Measurements from ENCODE around the gene SNAP91.

The SNAP91 gene

DNA sequence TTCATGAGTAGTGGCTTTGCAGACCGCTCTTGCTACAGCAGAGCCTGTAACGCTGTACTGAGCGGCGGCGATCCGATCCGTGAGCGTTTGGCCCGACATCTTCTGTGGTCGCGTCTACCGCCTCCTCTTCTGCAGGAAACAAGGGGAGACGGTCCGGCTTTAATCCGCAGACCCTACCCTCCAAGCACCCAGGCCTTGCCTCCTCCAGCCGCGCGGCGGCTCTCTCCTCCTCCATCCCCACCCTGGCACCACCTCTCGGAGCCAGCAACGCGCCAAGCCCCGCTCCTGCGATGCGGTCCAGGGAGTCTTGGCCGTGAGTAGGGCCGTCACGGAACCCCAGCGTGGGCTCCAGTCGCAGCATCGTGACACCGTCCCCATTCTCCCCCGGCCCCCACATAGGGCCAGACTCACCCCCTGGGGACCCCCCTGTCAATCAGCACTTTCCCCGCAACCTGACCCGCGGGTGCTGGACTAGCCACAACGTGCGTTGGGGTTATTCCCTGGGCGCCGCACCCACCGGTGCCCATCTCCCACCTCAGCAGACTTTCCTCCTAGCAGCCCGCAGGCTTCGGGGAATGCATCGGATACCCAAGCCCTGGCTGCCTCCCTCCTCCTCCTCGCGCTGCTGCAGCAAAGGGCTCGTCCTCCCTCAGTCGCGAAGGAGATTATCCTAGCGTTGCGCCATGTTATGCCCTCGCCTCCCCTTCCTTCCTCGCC, 914 bp downstream of the SNAP91 start:
- H3K27ac ChIP-seq (ENCODE audit: low read length) = no peak overlapping the region
- no peaks in the 10 kb centered on the region for H4K20me1 ChIP-seq (ENCODE audit: insufficient read depth, low read length)
- peak overlapping the region; percentile 60 for H3K4me3 ChIP-seq (ENCODE audit: low read length)

DNA sequence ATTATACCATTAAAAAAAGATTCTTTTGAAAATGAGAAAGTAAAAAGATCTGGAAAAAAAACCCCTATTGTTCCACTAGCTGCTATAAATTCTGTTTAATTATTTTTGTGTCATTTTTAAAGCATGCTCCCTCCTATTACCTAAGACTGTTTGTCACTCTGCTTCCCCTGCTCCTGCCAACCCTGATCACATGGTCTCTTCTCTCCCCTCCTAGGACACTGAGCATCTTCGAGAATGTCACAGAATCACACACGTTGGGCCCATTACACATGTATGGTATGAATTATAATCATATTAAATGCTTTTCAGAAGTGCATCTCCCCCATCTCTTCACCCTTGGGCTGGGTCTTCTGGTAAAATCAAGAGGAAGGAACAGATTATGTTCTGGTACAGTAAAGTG, 6.2 kb downstream of the SNAP91 start:
- no peak for DNase-seq
- Histone ChIP-seq H3K79me2 (ENCODE audit: low read length) (no peaks in the 10 kb centered on the region), H3F3A (ENCODE audit: insufficient read depth, low read length) (no peaks in the 10 kb centered on the region), H3K9me2 (replicated peaks; ENCODE audit: insufficient read depth, low read length) (no peaks in the 10 kb centered on the region), H3K4me1 (ENCODE audit: low read length) (no peaks in the 10 kb centered on the region), H2AFZ (ENCODE audit: low read length) (no peak overlapping the region), H3K9me3 (replicated peaks; ENCODE audit: insufficient read depth, low read length) (no peaks in the 10 kb centered on the region), H3K27me3 (replicated peaks; ENCODE audit: insufficient read depth, low read length) (no peaks in the 10 kb centered on the region), H4K20me1 (ENCODE audit: insufficient read depth, low read length) (no peaks in the 10 kb centered on the region), H3K9ac (ENCODE audit: low read length) (no peak overlapping the region), H3K36me3 (replicated peaks; ENCODE audit: insufficient read depth, low read length) (no peaks in the 10 kb centered on the region), H3K4me2 (ENCODE audit: low read depth, low read length) (no peak overlapping the region), H3K4me3 (ENCODE audit: low read length) (no peak overlapping the region), H3K27ac (ENCODE audit: low read length) (no peak overlapping the region)
- TF ChIP-seq EZH2phosphoT487 (IDR thresholded peaks at IDR 0.05; ENCODE audit: low read length) = no peak

More for the DNA sequence above, 914 bp downstream of the SNAP91 start:
- Histone ChIP-seq H3K79me2 (ENCODE audit: low read length) (no peaks in the 10 kb centered on the region), H2AFZ (ENCODE audit: low read length) (peak overlapping the region; percentile 45; the same call in 1 of the 2 replicates), H3K9me3 (replicated peaks; ENCODE audit: insufficient read depth, low read length) (no peaks in the 10 kb centered on the region), H3K9ac (ENCODE audit: low read length) (no peak overlapping the region), H3K27me3 (replicated peaks; ENCODE audit: insufficient read depth, low read length) (no peaks in the 10 kb centered on the region), H3K4me2 (ENCODE audit: low read depth, low read length) (peak overlapping the region; percentile 70), H3F3A (ENCODE audit: insufficient read depth, low read length) (no peaks in the 10 kb centered on the region), H3K4me1 (ENCODE audit: low read length) (no peaks in the 10 kb centered on the region), H3K9me2 (replicated peaks; ENCODE audit: insufficient read depth, low read length) (no peaks in the 10 kb centered on the region), H3K36me3 (replicated peaks; ENCODE audit: insufficient read depth, low read length) (no peaks in the 10 kb centered on the region)
- TF ChIP-seq EZH2phosphoT487 (IDR thresholded peaks at IDR 0.05; ENCODE audit: low read length) = no peak
- TF ChIP-seq, protein P1, sequence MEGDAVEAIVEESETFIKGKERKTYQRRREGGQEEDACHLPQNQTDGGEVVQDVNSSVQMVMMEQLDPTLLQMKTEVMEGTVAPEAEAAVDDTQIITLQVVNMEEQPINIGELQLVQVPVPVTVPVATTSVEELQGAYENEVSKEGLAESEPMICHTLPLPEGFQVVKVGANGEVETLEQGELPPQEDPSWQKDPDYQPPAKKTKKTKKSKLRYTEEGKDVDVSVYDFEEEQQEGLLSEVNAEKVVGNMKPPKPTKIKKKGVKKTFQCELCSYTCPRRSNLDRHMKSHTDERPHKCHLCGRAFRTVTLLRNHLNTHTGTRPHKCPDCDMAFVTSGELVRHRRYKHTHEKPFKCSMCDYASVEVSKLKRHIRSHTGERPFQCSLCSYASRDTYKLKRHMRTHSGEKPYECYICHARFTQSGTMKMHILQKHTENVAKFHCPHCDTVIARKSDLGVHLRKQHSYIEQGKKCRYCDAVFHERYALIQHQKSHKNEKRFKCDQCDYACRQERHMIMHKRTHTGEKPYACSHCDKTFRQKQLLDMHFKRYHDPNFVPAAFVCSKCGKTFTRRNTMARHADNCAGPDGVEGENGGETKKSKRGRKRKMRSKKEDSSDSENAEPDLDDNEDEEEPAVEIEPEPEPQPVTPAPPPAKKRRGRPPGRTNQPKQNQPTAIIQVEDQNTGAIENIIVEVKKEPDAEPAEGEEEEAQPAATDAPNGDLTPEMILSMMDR (IDR thresholded peaks at IDR 0.05; ENCODE audit: low read length) = no peak
- no peak for TF ChIP-seq EZH2 (optimal IDR thresholded peaks at IDR 0.05; ENCODE audit: low read depth, low read length)
- no peak for DNase-seq

DNA sequence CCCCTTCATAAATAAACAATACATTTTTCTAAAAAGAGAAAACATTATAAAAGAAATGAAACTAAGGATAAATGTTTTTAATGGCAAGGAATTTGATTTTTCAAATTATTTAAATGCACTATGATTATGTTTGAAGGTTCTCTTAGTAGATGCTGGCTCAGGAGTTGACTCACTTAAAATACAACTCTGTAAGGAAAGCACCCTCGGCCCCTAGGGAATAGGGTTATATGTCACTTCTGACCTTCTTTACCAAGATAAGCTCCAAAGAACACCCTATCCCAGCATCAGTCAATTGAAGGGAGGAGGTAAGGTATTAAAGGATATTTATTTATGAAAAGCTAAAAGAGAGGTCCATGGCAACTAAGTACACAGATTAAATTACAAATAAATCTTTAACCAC, 6.8 kb downstream of the SNAP91 start:
- TF ChIP-seq, protein P1 (IDR thresholded peaks at IDR 0.05; ENCODE audit: low read length) = no peak
- no peak for TF ChIP-seq EZH2phosphoT487 (IDR thresholded peaks at IDR 0.05; ENCODE audit: low read length)
- TF ChIP-seq EZH2 (optimal IDR thresholded peaks at IDR 0.05; ENCODE audit: low read depth, low read length) = no peak
- H3K36me3 ChIP-seq (replicated peaks; ENCODE audit: insufficient read depth, low read length) = no peaks in the 10 kb centered on the region

DNA sequence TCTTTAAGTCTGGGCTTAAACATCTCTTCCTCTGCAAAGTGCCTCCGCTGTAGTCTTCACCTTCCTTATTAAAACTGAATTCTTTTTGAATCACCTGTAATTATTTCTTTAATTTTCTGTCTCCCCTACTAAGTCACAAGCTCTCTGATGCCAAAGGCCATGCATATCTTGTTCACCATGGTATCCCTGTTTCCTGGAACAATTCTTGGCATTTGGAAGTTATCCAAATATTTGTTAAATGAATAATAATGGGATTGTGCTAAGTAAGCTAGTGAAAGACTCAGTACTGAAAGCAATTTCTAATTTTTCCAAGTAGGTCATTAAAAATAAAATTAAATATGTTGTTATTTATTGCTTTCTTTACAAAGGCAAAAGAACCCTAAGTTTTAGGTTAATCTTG, 12.2 kb downstream of the SNAP91 start:
- TF ChIP-seq EZH2 (optimal IDR thresholded peaks at IDR 0.05; ENCODE audit: low read depth, low read length) = no peak
- TF ChIP-seq EZH2phosphoT487 (IDR thresholded peaks at IDR 0.05; ENCODE audit: low read length) = no peak
- TF ChIP-seq, protein P1 (IDR thresholded peaks at IDR 0.05; ENCODE audit: low read length) = no peak
- no peaks in the 10 kb centered on the region for H4K20me1 ChIP-seq (ENCODE audit: insufficient read depth, low read length)
- no peaks in the 10 kb centered on the region for H3K9me3 ChIP-seq (replicated peaks; ENCODE audit: insufficient read depth, low read length)
- no peak for DNase-seq
- H3K27me3 ChIP-seq (replicated peaks; ENCODE audit: insufficient read depth, low read length) = no peaks in the 10 kb centered on the region
- no peaks in the 10 kb centered on the region for H3K79me2 ChIP-seq (ENCODE audit: low read length)
- no peak overlapping the region for H2AFZ ChIP-seq (ENCODE audit: low read length)
- H3F3A ChIP-seq (ENCODE audit: insufficient read depth, low read length) = no peaks in the 10 kb centered on the region
- no peaks in the 10 kb centered on the region for H3K36me3 ChIP-seq (replicated peaks; ENCODE audit: insufficient read depth, low read length)
- no peaks in the 10 kb centered on the region for H3K4me1 ChIP-seq (ENCODE audit: low read length)
- no peak overlapping the region for H3K9ac ChIP-seq (ENCODE audit: low read length)
- H3K27ac ChIP-seq (ENCODE audit: low read length) = no peak overlapping the region
- H3K9me2 ChIP-seq (replicated peaks; ENCODE audit: insufficient read depth, low read length) = no peaks in the 10 kb centered on the region
- H3K4me3 ChIP-seq (ENCODE audit: low read length) = no peak overlapping the region
- no peak overlapping the region for H3K4me2 ChIP-seq (ENCODE audit: low read depth, low read length)

More for the DNA sequence above, 6.8 kb downstream of the SNAP91 start:
- H3K4me1 ChIP-seq (ENCODE audit: low read length) = no peaks in the 10 kb centered on the region
- H2AFZ ChIP-seq (ENCODE audit: low read length) = no peak overlapping the region
- H3K9ac ChIP-seq (ENCODE audit: low read length) = no peak overlapping the region
- no peak for DNase-seq
- H3K4me3 ChIP-seq (ENCODE audit: low read length) = no peak overlapping the region
- no peak overlapping the region for H3K27ac ChIP-seq (ENCODE audit: low read length)
- H4K20me1 ChIP-seq (ENCODE audit: insufficient read depth, low read length) = no peaks in the 10 kb centered on the region
- no peaks in the 10 kb centered on the region for H3K27me3 ChIP-seq (replicated peaks; ENCODE audit: insufficient read depth, low read length)
- H3K79me2 ChIP-seq (ENCODE audit: low read length) = no peaks in the 10 kb centered on the region
- H3K4me2 ChIP-seq (ENCODE audit: low read depth, low read length) = no peak overlapping the region
- no peaks in the 10 kb centered on the region for H3K9me3 ChIP-seq (replicated peaks; ENCODE audit: insufficient read depth, low read length)
- H3F3A ChIP-seq (ENCODE audit: insufficient read depth, low read length) = no peaks in the 10 kb centered on the region
- H3K9me2 ChIP-seq (replicated peaks; ENCODE audit: insufficient read depth, low read length) = no peaks in the 10 kb centered on the region

Measured in MM.1S (cell line).